Measurements from ENCODE around the gene LRCH1. TPM values are rescaled to one million over a fixed set of nuclear protein-coding genes. Genes with fewer than 3 reads are reported as not detected.

The LRCH1 gene
- total RNA-seq, 1 donor from 2014 or later: 29.6 TPM

DNA sequence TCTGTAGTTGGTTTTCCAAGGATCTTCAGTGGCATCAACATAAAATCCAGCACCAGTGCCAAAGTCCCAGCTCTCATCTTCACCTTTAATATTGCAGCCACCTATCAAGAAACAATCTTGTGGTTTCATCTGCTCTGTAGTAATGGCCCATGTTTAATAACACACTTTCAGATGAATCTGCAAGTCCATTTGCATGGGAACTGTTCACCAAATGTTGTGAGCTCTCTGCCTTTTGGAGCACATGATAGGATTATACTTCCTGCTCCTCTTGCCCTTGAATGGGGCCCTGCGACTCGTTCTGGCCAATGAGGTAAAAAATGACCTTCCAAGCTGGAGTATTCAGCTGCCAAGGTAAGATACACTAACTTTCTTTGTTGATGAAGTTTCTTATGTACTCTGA, 229.7 kb downstream of the LRCH1 start:
- no peaks in the 10 kb centered on the region for H3K27me3 Mint-ChIP-seq (ENCODE audit: low read depth)
- peaks cover 36% of the 10 kb centered on the region for H3K36me3 Mint-ChIP-seq
- TF ChIP-seq CTCF (IDR thresholded peaks at IDR 0.05; ENCODE audit: unreplicated experiment): no peak
- no peaks in the 10 kb centered on the region for H3K9me3 Mint-ChIP-seq
- H3K4me1 Mint-ChIP-seq: peaks cover 5% of the 10 kb centered on the region
- H3K27ac Mint-ChIP-seq: no peak overlapping the region
- DNase-seq (ENCODE audit: low spot score in 2 of 2, unreplicated experiment in 2 of 2): no peak
- H3K4me3 Mint-ChIP-seq: no peak overlapping the region

GRCh38 chr13:46783504-46783903, 230.5 kb downstream of the LRCH1 start:
- H3K27me3 Mint-ChIP-seq (ENCODE audit: low read depth): no peaks in the 10 kb centered on the region
- H3K27ac Mint-ChIP-seq: no peak overlapping the region
- no peak for TF ChIP-seq CTCF (IDR thresholded peaks at IDR 0.05; ENCODE audit: unreplicated experiment)
- H3K36me3 Mint-ChIP-seq: peaks cover 36% of the 10 kb centered on the region
- no peaks in the 10 kb centered on the region for H3K4me1 Mint-ChIP-seq
- no peak overlapping the region for H3K4me3 Mint-ChIP-seq
- no peaks in the 10 kb centered on the region for H3K9me3 Mint-ChIP-seq
- no peak for DNase-seq (ENCODE audit: low spot score in 2 of 2, unreplicated experiment in 2 of 2)

DNA sequence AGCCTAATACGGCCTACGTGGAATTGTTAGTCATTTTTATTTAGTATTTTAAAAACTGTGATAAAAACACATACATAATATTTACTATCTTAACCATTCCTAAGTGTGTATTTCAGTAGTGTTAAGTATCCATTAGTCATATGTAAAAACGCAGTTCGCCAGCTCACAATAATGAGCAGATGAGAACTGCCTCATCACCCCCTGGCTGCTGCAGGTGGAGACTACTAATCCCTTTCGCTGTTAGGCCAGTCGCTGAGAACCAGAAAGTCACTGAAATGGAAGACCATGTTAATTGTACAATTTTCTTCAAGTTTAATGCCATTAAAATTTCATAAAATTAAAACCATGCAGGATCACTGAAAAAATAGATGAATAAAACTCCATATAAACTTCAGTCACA, 242.4 kb downstream of the LRCH1 start:
- H3K36me3 Mint-ChIP-seq: peaks cover 8% of the 10 kb centered on the region
- peaks cover 25% of the 10 kb centered on the region for H3K4me1 Mint-ChIP-seq
- H3K27me3 Mint-ChIP-seq (ENCODE audit: low read depth): no peaks in the 10 kb centered on the region
- H3K4me3 Mint-ChIP-seq: peak overlapping the region; percentile 87
- no peak for TF ChIP-seq CTCF (IDR thresholded peaks at IDR 0.05; ENCODE audit: unreplicated experiment)
- DNase-seq (ENCODE audit: low spot score in 2 of 2, unreplicated experiment in 2 of 2): no peak
- no peaks in the 10 kb centered on the region for H3K9me3 Mint-ChIP-seq
- peak overlapping the region; percentile 17 for H3K27ac Mint-ChIP-seq

DNA sequence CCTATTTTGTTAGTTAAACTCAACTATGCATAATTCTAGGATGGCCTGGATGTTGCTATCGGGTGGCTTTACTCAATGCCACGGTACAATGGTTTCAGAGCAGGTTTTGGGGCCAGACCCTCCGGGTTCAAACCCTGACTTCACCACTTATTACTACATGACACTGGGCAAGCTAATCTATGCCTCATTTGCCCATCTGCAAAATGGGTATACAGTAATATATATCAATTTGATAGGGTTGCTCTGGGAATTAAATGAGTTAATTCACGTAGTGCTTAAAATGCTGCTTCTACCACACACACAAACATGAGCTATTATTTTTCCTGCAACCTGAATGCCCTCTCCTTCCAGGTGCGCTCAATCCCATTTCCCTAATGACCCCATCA, 243.2 kb downstream of the LRCH1 start:
- Mint-ChIP-seq H3K9me3 (no peaks in the 10 kb centered on the region), H3K27ac (peak overlapping the region; percentile 95)

GRCh38 chr13:46796515-46797474, 243.8 kb downstream of the LRCH1 start, which contains the start of gene ESD:
Gene ESD, minus strand, starts transcription at chr13:46797161. Its CDS starts 5,748 bp downstream, at chr13:46791413.
- H3K36me3 Mint-ChIP-seq: peaks cover 1% of the 10 kb centered on the region
- DNase-seq (ENCODE audit: low spot score in 2 of 2, unreplicated experiment in 2 of 2): peak; percentile 79 to 90
- H3K9me3 Mint-ChIP-seq: no peaks in the 10 kb centered on the region
- H3K27ac Mint-ChIP-seq: peak within 1 kb of the TSS; percentile 95
- no peaks in the 10 kb centered on the region for H3K27me3 Mint-ChIP-seq (ENCODE audit: low read depth)
- no peak for TF ChIP-seq CTCF (IDR thresholded peaks at IDR 0.05; ENCODE audit: unreplicated experiment)
- H3K4me3 Mint-ChIP-seq: peak within 1 kb of the TSS; percentile 87
- peaks cover 25% of the 10 kb centered on the region for H3K4me1 Mint-ChIP-seq

More for the DNA sequence above, 243.2 kb downstream of the LRCH1 start:
- no peak for DNase-seq (ENCODE audit: low spot score in 2 of 2, unreplicated experiment in 2 of 2)
- Mint-ChIP-seq H3K4me3 (peak overlapping the region; percentile 87), H3K4me1 (peaks cover 25% of the 10 kb centered on the region), H3K27me3 (ENCODE audit: low read depth) (no peaks in the 10 kb centered on the region), H3K36me3 (peaks cover 1% of the 10 kb centered on the region)
- TF ChIP-seq CTCF (IDR thresholded peaks at IDR 0.05; ENCODE audit: unreplicated experiment): no peak
